Panc1 (cell line): ENCODE data around the gene CLEC17A. TPM values are rescaled to one million over a fixed set of nuclear protein-coding genes. Genes with fewer than 3 reads are reported as not detected.

ENCODE experiments used
- ATAC-seq: fragments of 200-7000 bp; cut with Tn5 transposase; 2 replicates; pipeline ENCODE4 v1.9.1; 2020; ENCODE audit warnings: mild to moderate bottlenecking, moderate library complexity
- BruUV-seq: library from RNA; stranded (reverse); fragments of 400-500 nt; replicated peaks from 2 replicates; lab custom pipeline; 2021; lab: Mats Ljungman, UMichigan
- CTCF ChIA-PET: fragments of 300-600 bp; sonication (Branson Sonifier 250); formaldehyde crosslinking; loops from one replicate; lab custom pipeline; 2022; ENCODE audit warnings: antibody characterized with exemption; lab: Charles Lee
- POLR2A ChIA-PET: fragments of 300-600 bp; sonication (Branson Sonifier 250); formaldehyde crosslinking; loops from one replicate; lab custom pipeline; 2022; ENCODE audit warnings: antibody characterized with exemption; lab: Charles Lee
- DNase-seq: peaks from one replicate; pipeline ENCODE4 v3.0.0-alpha.2; 2010; ENCODE audit warnings: low read depth, low spot score
- H3K27ac ChIP-seq: 2 replicates; pipeline ENCODE4 v1.5.1; 2011; ENCODE audit warnings: mild to moderate bottlenecking, low read length, inconsistent platforms
- H3K27me3 ChIP-seq: fragments of 200-500 bp; sonication (Bioruptor generic); 2 replicates; pipeline ENCODE4 v1.6.0; 2014; ENCODE audit warnings: low read length, inconsistent platforms; ENCODE audit not compliant: control insufficient read depth, insufficient read depth
- H3K36me3 ChIP-seq: fragments of 200-500 bp; sonication (Bioruptor generic); 2 replicates; pipeline ENCODE4 v1.5.1; 2014; ENCODE audit warnings: inconsistent platforms, mild to moderate bottlenecking, low read length, moderate library complexity; ENCODE audit not compliant: control insufficient read depth, insufficient read depth
- H3K4me1 ChIP-seq: 2 replicates; pipeline ENCODE4 v1.5.1; 2011; ENCODE audit warnings: inconsistent platforms, mild to moderate bottlenecking, low read length, moderate library complexity; ENCODE audit not compliant: control insufficient read depth, insufficient read depth
- H3K4me3 ChIP-seq, 2 experiments: 2 replicates each; pipeline ENCODE4 v1.5.1; 2011 to 2012; ENCODE audit warnings: low read depth in 2 of 2, low read length in 2 of 2, mild to moderate bottlenecking in 2 of 2, inconsistent platforms in 1 of 2, moderate library complexity in 1 of 2
- H3K9me3 ChIP-seq: fragments of 200-500 bp; sonication (Bioruptor generic); 2 replicates; pipeline ENCODE4 v1.5.1; 2014; ENCODE audit warnings: low read depth, mild to moderate bottlenecking, inconsistent platforms, low read length, moderate library complexity; ENCODE audit not compliant: control insufficient read depth, insufficient read depth
- POLR2AphosphoS5 ChIP-seq: IDR thresholded peaks from 2 replicates; pipeline ENCODE4 v1.6.1; 2012; ENCODE audit warnings: mild to moderate bottlenecking, low read depth, low read length, moderate library complexity
- SIN3A ChIP-seq: IDR thresholded peaks from 2 replicates; pipeline ENCODE4 v1.6.1; 2012; ENCODE audit warnings: low read depth, mild to moderate bottlenecking, low read length, moderate library complexity, borderline replicate concordance; ENCODE audit not compliant: insufficient read depth
- TCF7L2 ChIP-seq: IDR thresholded peaks from 2 replicates; pipeline ENCODE4 v1.6.1; 2011; ENCODE audit warnings: mild to moderate bottlenecking, low read depth, low read length, inconsistent platforms
- in situ Hi-C: cut with HindIII; loops from 2 replicates; pipeline ENCODE4 v1.10.0; 2016; ENCODE audit warnings: low sequenced_read_pairs, low pct_unique_long_range_greater_than_20kb
- intact Hi-C: fragments of 100-400 bp; cut with micrococcal nuclease; formaldehyde crosslinking; loops from one replicate; pipeline ENCODE4 v1.10.0; 2022; ENCODE audit not compliant: unreplicated experiment
- total RNA-seq: library from RNA; stranded (reverse); gene quantifications from one replicate; pipeline ENCODE4 v1.2.1, GENCODE V29; 2021; ENCODE audit not compliant: unreplicated experiment
- TF ChIP-seq, protein P1 (sequence below), 2 experiments: IDR thresholded peaks; 2 replicates each; pipeline ENCODE4 v1.6.1; 2011 to 2012; ENCODE audit warnings: low read depth in 2 of 2, control low read depth in 1 of 2, low read length in 1 of 2, mild to moderate bottlenecking in 1 of 2, moderate library complexity in 1 of 2; ENCODE audit not compliant: insufficient read depth in 1 of 2
- TF ChIP-seq, protein P2 (sequence below): fragments of 450-650 bp; IDR thresholded peaks from 2 replicates; pipeline ENCODE4 v1.5.1; 2017; ENCODE audit warnings: mild to moderate bottlenecking

Gene CLEC17A
- total RNA-seq, 1 experiment from 2014 or later = not detected

DNA sequence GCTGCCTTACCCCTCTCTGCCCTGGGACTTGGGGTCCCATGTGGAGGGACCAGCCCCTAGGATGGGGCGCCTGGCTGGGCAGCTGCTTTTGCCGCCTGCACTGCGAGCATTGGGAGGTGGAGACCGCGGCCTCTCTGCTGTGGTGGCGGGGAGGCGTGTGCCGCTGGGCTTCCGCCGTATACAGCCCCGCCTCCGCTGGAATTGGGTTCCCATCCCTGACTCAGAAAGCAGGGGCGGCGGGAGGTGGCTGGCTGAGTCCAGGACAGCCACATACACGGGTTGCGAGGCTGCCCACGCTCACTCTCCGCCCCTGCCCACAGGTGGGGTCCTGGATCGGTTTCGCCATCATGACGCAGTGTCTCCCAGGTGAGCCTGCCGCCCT is 17.6 kb upstream of the CLEC17A start:
- BruUV-seq = no TSS peak
- H3K27me3 ChIP-seq = no peaks in the 10 kb centered on the region
- TF ChIP-seq TCF7L2 = no peak
- TF ChIP-seq, protein P1, sequence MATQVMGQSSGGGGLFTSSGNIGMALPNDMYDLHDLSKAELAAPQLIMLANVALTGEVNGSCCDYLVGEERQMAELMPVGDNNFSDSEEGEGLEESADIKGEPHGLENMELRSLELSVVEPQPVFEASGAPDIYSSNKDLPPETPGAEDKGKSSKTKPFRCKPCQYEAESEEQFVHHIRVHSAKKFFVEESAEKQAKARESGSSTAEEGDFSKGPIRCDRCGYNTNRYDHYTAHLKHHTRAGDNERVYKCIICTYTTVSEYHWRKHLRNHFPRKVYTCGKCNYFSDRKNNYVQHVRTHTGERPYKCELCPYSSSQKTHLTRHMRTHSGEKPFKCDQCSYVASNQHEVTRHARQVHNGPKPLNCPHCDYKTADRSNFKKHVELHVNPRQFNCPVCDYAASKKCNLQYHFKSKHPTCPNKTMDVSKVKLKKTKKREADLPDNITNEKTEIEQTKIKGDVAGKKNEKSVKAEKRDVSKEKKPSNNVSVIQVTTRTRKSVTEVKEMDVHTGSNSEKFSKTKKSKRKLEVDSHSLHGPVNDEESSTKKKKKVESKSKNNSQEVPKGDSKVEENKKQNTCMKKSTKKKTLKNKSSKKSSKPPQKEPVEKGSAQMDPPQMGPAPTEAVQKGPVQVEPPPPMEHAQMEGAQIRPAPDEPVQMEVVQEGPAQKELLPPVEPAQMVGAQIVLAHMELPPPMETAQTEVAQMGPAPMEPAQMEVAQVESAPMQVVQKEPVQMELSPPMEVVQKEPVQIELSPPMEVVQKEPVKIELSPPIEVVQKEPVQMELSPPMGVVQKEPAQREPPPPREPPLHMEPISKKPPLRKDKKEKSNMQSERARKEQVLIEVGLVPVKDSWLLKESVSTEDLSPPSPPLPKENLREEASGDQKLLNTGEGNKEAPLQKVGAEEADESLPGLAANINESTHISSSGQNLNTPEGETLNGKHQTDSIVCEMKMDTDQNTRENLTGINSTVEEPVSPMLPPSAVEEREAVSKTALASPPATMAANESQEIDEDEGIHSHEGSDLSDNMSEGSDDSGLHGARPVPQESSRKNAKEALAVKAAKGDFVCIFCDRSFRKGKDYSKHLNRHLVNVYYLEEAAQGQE (IDR thresholded peaks at IDR 0.05; ENCODE audit: insufficient read depth in 1 of 2, low read depth in 2 of 2, low read length in 1 of 2) = no peak
- no peak for TF ChIP-seq SIN3A
- TF ChIP-seq, protein P2, sequence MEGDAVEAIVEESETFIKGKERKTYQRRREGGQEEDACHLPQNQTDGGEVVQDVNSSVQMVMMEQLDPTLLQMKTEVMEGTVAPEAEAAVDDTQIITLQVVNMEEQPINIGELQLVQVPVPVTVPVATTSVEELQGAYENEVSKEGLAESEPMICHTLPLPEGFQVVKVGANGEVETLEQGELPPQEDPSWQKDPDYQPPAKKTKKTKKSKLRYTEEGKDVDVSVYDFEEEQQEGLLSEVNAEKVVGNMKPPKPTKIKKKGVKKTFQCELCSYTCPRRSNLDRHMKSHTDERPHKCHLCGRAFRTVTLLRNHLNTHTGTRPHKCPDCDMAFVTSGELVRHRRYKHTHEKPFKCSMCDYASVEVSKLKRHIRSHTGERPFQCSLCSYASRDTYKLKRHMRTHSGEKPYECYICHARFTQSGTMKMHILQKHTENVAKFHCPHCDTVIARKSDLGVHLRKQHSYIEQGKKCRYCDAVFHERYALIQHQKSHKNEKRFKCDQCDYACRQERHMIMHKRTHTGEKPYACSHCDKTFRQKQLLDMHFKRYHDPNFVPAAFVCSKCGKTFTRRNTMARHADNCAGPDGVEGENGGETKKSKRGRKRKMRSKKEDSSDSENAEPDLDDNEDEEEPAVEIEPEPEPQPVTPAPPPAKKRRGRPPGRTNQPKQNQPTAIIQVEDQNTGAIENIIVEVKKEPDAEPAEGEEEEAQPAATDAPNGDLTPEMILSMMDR = no peak
- no peak for TF ChIP-seq POLR2AphosphoS5
- intact Hi-C loops = no loop called here
- ChIA-PET CTCF (no interaction called here), POLR2A (no interaction called here)
- H3K4me3 ChIP-seq = no peak overlapping the region
- H3K4me1 ChIP-seq = peaks cover 28% of the 10 kb centered on the region
- no peak for ATAC-seq
- H3K36me3 ChIP-seq = no peaks in the 10 kb centered on the region
- H3K27ac ChIP-seq = no peak overlapping the region
- H3K9me3 ChIP-seq = no peaks in the 10 kb centered on the region
- no peak for DNase-seq
- in situ Hi-C loops = no loop called here

DNA sequence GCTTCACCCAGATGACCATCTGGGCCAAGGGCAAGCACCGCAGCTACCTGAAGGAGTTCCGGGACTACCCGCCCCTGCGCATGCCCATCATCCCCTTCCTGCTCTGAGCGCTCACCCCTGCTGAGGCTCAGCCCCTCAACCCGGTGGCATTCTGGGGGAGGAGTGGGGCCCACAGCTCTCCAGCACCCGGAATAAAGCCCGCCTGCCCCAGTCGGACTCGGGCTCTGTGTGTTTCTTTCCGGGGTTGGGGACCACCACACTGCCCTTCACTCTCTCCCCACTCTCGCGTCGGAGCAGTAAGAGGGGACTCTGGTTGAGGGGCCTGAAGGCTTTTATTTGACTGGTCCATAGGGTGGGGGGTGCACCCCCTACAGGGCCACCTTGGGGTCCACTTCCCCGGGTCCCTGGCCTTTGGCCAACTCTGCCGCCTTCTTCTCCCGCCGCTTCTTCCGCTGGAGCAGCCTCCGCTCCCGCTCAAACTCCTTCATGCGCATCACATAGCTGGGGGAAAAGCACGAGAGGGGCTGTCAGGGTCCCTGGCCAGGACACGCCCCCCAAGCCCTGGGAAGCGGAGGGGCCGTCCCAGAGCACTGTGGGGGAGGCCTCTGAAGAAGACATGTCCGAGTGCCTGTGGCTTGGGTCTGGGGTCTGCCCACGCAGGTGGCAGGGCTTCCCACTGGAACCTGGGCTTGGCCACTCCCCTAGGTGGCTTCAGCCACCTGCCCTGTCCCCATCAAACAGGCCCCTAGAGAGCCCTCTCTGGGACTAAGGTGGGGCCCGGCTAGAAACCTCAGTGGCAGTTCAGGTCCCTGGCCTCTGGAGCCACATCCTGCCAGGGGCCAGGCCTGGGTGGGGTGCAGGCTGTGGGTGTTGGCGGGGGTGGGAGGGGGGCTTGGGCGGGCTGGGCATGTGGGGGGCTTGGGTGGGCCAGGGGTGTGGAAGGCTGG is 16.8 kb upstream of the CLEC17A start:
- ATAC-seq (no peak), DNase-seq (no peak)
- intact Hi-C loops (no loop called here), in situ Hi-C loops (no loop called here)
- no peak overlapping the region for H3K27ac ChIP-seq
- ChIA-PET CTCF (no interaction called here), POLR2A (no interaction called here)
- H3K27me3 ChIP-seq = no peaks in the 10 kb centered on the region
- no peaks in the 10 kb centered on the region for H3K36me3 ChIP-seq
- TF ChIP-seq, protein P1 (IDR thresholded peaks at IDR 0.05; ENCODE audit: insufficient read depth in 1 of 2, low read depth in 2 of 2, low read length in 1 of 2) = no peak
- no peak for TF ChIP-seq TCF7L2
- TF ChIP-seq SIN3A = no peak
- TF ChIP-seq POLR2AphosphoS5 = no peak
- TF ChIP-seq, protein P2 = no peak
- H3K4me3 ChIP-seq = no peak overlapping the region
- BruUV-seq = no TSS peak
- peaks cover 24% of the 10 kb centered on the region for H3K4me1 ChIP-seq
- no peaks in the 10 kb centered on the region for H3K9me3 ChIP-seq
